K562 (cell line): ENCODE measurements around the gene ITGA2B. TPM values are rescaled to one million over a fixed set of nuclear protein-coding genes. Genes with fewer than 3 reads are reported as not detected.

Source experiments
- ATAC-seq: fragments of 200-7000 bp; cut with Tn5 transposase; 3 replicates; pipeline ENCODE4 v1.9.1; 2020; ENCODE audit warnings: moderate library complexity
- BruUV-seq: library from RNA; stranded (reverse); fragments of 400-500 nt; replicated peaks from 2 replicates; lab custom pipeline; 2021; lab: Mats Ljungman, UMichigan
- CTCF ChIA-PET: fragments of 300-600 bp; formaldehyde crosslinking; extraction: SDS; loops from one replicate; lab custom pipeline; 2021; ENCODE audit warnings: low intra/inter-chr PET ratio; lab: Yijun Ruan, JAX
- POLR2A ChIA-PET: fragments of 300-600, 350-650 bp; sonication (Branson Sonifier 250); formaldehyde crosslinking; extraction: SDS; loops from one replicate; lab custom pipeline; 2021; ENCODE audit warnings: antibody characterized with exemption, inconsistent platforms; lab: Yijun Ruan, JAX
- DNase-seq, 4 experiments: peaks; one replicate each; pipeline versions ENCODE4 v3.0.0 to v3.0.0-alpha.2; 2011 to 2018; ENCODE audit warnings: low spot score in 3 of 4, mixed read lengths in 3 of 4; ENCODE audit errors: extremely low read depth in 1 of 4
- FAIRE-seq: peaks from 2 replicates; lab custom pipeline; 2011; peaks lifted over from hg19 to GRCh38; lab: Jason Lieb, UNC
- H2AFZ ChIP-seq: 2 replicates; pipeline ENCODE4 v1.6.0; 2011; ENCODE audit warnings: low read depth, low read length, control low read depth, inconsistent platforms
- H3K27ac ChIP-seq: fragments of 200-600 bp; 3 replicates; pipeline ENCODE4 v1.8.0; 2011; ENCODE audit warnings: low read depth, mild to moderate bottlenecking, control low read depth, inconsistent platforms, low read length, moderate library complexity, mixed read lengths; ENCODE audit errors: extremely low read depth
- H3K27me3 ChIP-seq, 2 experiments: fragments of 300-600 bp in 1 of 2; 2 replicates in 1 of 2; 3 replicates in 1 of 2; pipeline versions ENCODE4 v1.6.0 to v1.8.0; 2011; ENCODE audit warnings: inconsistent platforms in 2 of 2, low read length in 2 of 2, mild to moderate bottlenecking in 1 of 2, mixed read lengths in 1 of 2, moderate library complexity in 1 of 2; ENCODE audit not compliant: control insufficient read depth in 2 of 2, insufficient read depth in 2 of 2
- H3K36me3 ChIP-seq: fragments of 300-600 bp; 3 replicates; pipeline ENCODE4 v1.8.0; 2011; ENCODE audit warnings: mild to moderate bottlenecking, low read length, inconsistent platforms; ENCODE audit not compliant: control insufficient read depth, insufficient read depth
- H3K4me1 ChIP-seq, 2 experiments: fragments of 200-600 bp in 1 of 2; replicated peaks in 1 of 2; 2 replicates in 1 of 2; 3 replicates in 1 of 2; pipeline versions ENCODE4 v1.5.1 to v1.8.0; 2011; ENCODE audit warnings: inconsistent platforms in 2 of 2, low read length in 2 of 2, mild to moderate bottlenecking in 1 of 2, mixed read lengths in 1 of 2, moderate library complexity in 1 of 2; ENCODE audit not compliant: control insufficient read depth in 2 of 2, insufficient read depth in 2 of 2
- H3K4me2 ChIP-seq: 2 replicates; pipeline ENCODE4 v1.6.1; 2011; ENCODE audit warnings: low read length, control low read depth, inconsistent platforms, mixed read lengths; ENCODE audit not compliant: insufficient read depth
- H3K4me3 ChIP-seq: fragments of 200-600 bp; sonication (generic), shearing (Covaris generic); 2 replicates; pipeline ENCODE4 v1.5.1; 2016; ENCODE audit warnings: control low read depth, inconsistent platforms
- H3K79me2 ChIP-seq: fragments of 200-600 bp; 3 replicates; pipeline ENCODE4 v1.8.0; 2011; ENCODE audit warnings: low read length, inconsistent platforms; ENCODE audit not compliant: control insufficient read depth, insufficient read depth
- H3K9ac ChIP-seq, 2 experiments: 2 replicates each; pipeline versions ENCODE4 v1.6.0 to v1.6.1; 2011; ENCODE audit warnings: low read depth in 2 of 2, low read length in 2 of 2, control low read depth in 1 of 2, inconsistent platforms in 1 of 2, mild to moderate bottlenecking in 1 of 2, mixed read lengths in 1 of 2; ENCODE audit not compliant: insufficient read depth in 1 of 2
- H3K9me1 ChIP-seq: one replicate; pipeline ENCODE4 v1.6.0; 2011; ENCODE audit warnings: inconsistent platforms, mild to moderate bottlenecking, low read length, moderate library complexity; ENCODE audit not compliant: control insufficient read depth, insufficient read depth
- H3K9me3 ChIP-seq: replicated peaks from 2 replicates; pipeline ENCODE4 v1.5.1; 2011; ENCODE audit warnings: low read depth, low read length, inconsistent platforms; ENCODE audit not compliant: control insufficient read depth, insufficient read depth
- H4K20me1 ChIP-seq: replicated peaks from 2 replicates; pipeline ENCODE4 v1.6.1; 2011; ENCODE audit warnings: low read length, inconsistent platforms, mixed read lengths; ENCODE audit not compliant: control insufficient read depth, insufficient read depth
- ARID1B ChIP-seq: fragments of 450-650 bp; IDR thresholded peaks from 2 replicates; pipeline ENCODE4 v1.6.1; 2016; ENCODE audit warnings: antibody characterized with exemption, mild to moderate bottlenecking, inconsistent platforms
- EP300 ChIP-seq: IDR thresholded peaks from 2 replicates; pipeline ENCODE4 v1.6.1; 2012; ENCODE audit warnings: low read length, improper control_type of control experiment
- ETV6 ChIP-seq, 3 experiments: fragments of 150-350 bp in 1 of 3; sonication (generic) in 1 of 3; formaldehyde crosslinking in 1 of 3; IDR thresholded peaks; 2 replicates each; pipeline versions ENCODE4 v1.6.1 to v1.8.0; 2014 to 2022; ENCODE audit warnings: borderline replicate concordance in 2 of 3, low read depth in 2 of 3, antibody characterized with exemption in 1 of 3, low read length in 1 of 3, mild to moderate bottlenecking in 1 of 3, missing genetic modification reagents in 1 of 3
- HDAC2 ChIP-seq: fragments of 450-650 bp; IDR thresholded peaks from 2 replicates; pipeline ENCODE4 v1.6.1; 2016; ENCODE audit warnings: mild to moderate bottlenecking
- MAFK ChIP-seq: IDR thresholded peaks from 2 replicates; pipeline ENCODE4 v1.6.1; 2011; ENCODE audit warnings: low read length, improper control_type of control experiment
- NFRKB ChIP-seq: fragments of 450-650 bp; IDR thresholded peaks from 2 replicates; pipeline ENCODE4 v1.6.1; 2016; ENCODE audit warnings: low read depth
- PHF8 ChIP-seq: fragments of 200-600 bp; sonication (generic); IDR thresholded peaks from 2 replicates; pipeline ENCODE4 v1.6.1; 2012; ENCODE audit warnings: mixed run types, mild to moderate bottlenecking, inconsistent platforms, low read length, moderate library complexity, borderline replicate concordance
- SREBF1 ChIP-seq: fragments of 150-350 bp; IDR thresholded peaks from 2 replicates; pipeline ENCODE4 v1.6.1; 2014; ENCODE audit warnings: antibody characterized with exemption, low read depth, low read length, borderline replicate concordance
- ZBTB34 ChIP-seq: fragments of 250-450 bp; sonication (Bioruptor Pico); IDR thresholded peaks from 2 replicates; pipeline ENCODE4 v1.8.0; 2021; ENCODE audit warnings: mild to moderate bottlenecking, moderate library complexity
- ZFP1 ChIP-seq: fragments of 450-650 bp; formaldehyde crosslinking; IDR thresholded peaks from 2 replicates; pipeline ENCODE4 v1.4.0; 2020; ENCODE audit warnings: mild to moderate bottlenecking, mixed read lengths
- ZNF133 ChIP-seq: fragments of 250-450 bp; sonication (Bioruptor Pico); IDR thresholded peaks from 2 replicates; pipeline ENCODE4 v1.4.0; 2020; ENCODE audit warnings: mild to moderate bottlenecking
- WGBS: fragments of 100-300 bp; shearing (Covaris generic); methylation state at CpG from one replicate; pipeline ENCODE4 v1.1.6; 2016; ENCODE audit warnings: low coverage, mixed read lengths; ENCODE audit not compliant: insufficient coverage; ENCODE audit errors: missing lambda C conversion rate; 5-methylcytosine and 5-hydroxymethylcytosine counted together
- in situ Hi-C: fragments of 300-500 bp; cut with MboI; formaldehyde crosslinking; loops from 4 replicates; pipeline ENCODE4 v1.15.0; 2018; ENCODE audit warnings: inconsistent platforms, mixed read lengths
- intact Hi-C: fragments of 100-400 bp; cut with micrococcal nuclease; formaldehyde crosslinking; loops from 2 replicates; pipeline ENCODE4 v1.14.2; 2022
- polyA plus RNA-seq, 8 experiments: library from polyadenylated mRNA; depleted of rRNA in 4 of 8; stranded (reverse) in 5 of 8; unstranded in 3 of 8; fragments of >200 nt; fragmentation: Nextera tagmentation in 2 of 8; fragmentation: Illumina TruSeq in 1 of 8; extraction: Ambion mirVana in 2 of 8; extraction: Trizol in 1 of 8; gene quantifications; 2 replicates each; pipeline versions ENCODE4 v1.2.1 to v1.2.3, GENCODE V29; 2011 to 2014; ENCODE audit warnings: inconsistent platforms in 1 of 8, missing spikeins in 1 of 8
- total RNA-seq, 7 experiments: library from RNA; depleted of rRNA in 6 of 7; stranded (reverse); fragments of >200 nt in 6 of 7; fragmentation: Illumina TruSeq in 2 of 7; extraction: Trizol in 2 of 7; gene quantifications; 2 replicates each; pipeline versions ENCODE4 v1.2.1 to v1.2.3, GENCODE V29; 2011 to 2021; ENCODE audit warnings: low replicate concordance in 1 of 7

The ITGA2B gene
- total and polyA plus RNA-seq, 9 of the 15 experiments (the other 6 are each of a cell fraction or from before 2014, with no cell fraction given): 1.1 to 26.4 (median 5.6) TPM

GRCh38 chr17:44359006-44359405, 30.4 kb downstream of the ITGA2B start:
- Histone ChIP-seq H3K79me2 (no peaks in the 10 kb centered on the region), H3K27ac (no peak overlapping the region), H3K36me3 (no peaks in the 10 kb centered on the region), H3K9ac (no peak overlapping the region), H4K20me1 (peaks cover 9% of the 10 kb centered on the region), H3K4me1 (peaks cover 0 to 44% of the 10 kb centered on the region in 2 experiments; a peak in 3 of 5 replicates)
- 30% methylated on average over 6 of the region's 6 CpGs for WGBS
- DNase-seq (no peak), FAIRE-seq (no peak), ATAC-seq (no peak)
- in situ Hi-C loops: no loop called here
- no TSS peak for BruUV-seq
- POLR2A ChIA-PET: interaction anchor here (0.7 to 1.1 kb wide), 5 partner anchors 9 to 199 kb away, joined by 3 to 4 read pairs (median 3); partner anchors contain the start of gene GRN
- no peak for TF ChIP-seq MAFK
- TF ChIP-seq ZBTB34 (CRISPR knock-in tag): no peak
- no peak for TF ChIP-seq ETV6 (IDR thresholded peaks at IDR 0.05; ENCODE audit: borderline replicate concordance in 1 of 2, low read depth in 2 of 2, low read length in 1 of 2)
- no peak for TF ChIP-seq ETV6 (CRISPR knock-in tag; IDR thresholded peaks at IDR 0.05; ENCODE audit: borderline replicate concordance)
- no peak for TF ChIP-seq SREBF1
- TF ChIP-seq NFRKB: no peak
- no peak for TF ChIP-seq HDAC2
- TF ChIP-seq ZFP1 (CRISPR knock-in tag): no peak
- no peak for TF ChIP-seq EP300
- TF ChIP-seq ARID1B: no peak
- TF ChIP-seq PHF8: no peak
- TF ChIP-seq ZNF133 (CRISPR knock-in tag): no peak
- TF ChIP-seq, all 486 proteins: peak for 0
- Histone ChIP-seq H3K4me2 (no peak overlapping the region), H3K27me3 (no peaks in the 10 kb centered on the region), H3K4me3 (no peak overlapping the region), H3K9me1 (no peaks in the 10 kb centered on the region), H2AFZ (no peak overlapping the region), H3K9me3 (no peaks in the 10 kb centered on the region)
- intact Hi-C loops: no loop called here
- CTCF ChIA-PET: no interaction called here
